GM18867 (cell line): Measurements from ENCODE around the gene B4GAT1.

ENCODE experiments used
- ATAC-seq: cut with Tn5 transposase; IDR thresholded peaks from one replicate; pipeline ENCODE4 v1.9.1; 2021; ENCODE audit warnings: mild to moderate bottlenecking, moderate library complexity; ENCODE audit not compliant: unreplicated experiment

B4GAT1 gene

GRCh38 chr11:66338276-66339161, 8.9 kb downstream of the B4GAT1 start:
- no peak for ATAC-seq

- ATAC-seq = no peak
Measured at GRCh38 chr11:66337103-66337899, 10.1 kb downstream of the B4GAT1 start.

GRCh38 chr11:66336234-66337102, 11.0 kb downstream of the B4GAT1 start, which contains the start of gene RIN1:
RIN1 (minus strand) TSS chr11:66336434; CDS start chr11:66336402, 32 bp downstream.
- ATAC-seq = peak; percentile 51

- ATAC-seq = no peak
Measured at GRCh38 chr11:66335531-66336233, 11.7 kb downstream of the B4GAT1 start.

- no peak for ATAC-seq
Measured at GRCh38 chr11:66334605-66335442, 12.6 kb downstream of the B4GAT1 start.

- ATAC-seq = no peak
Measured at GRCh38 chr11:66333896-66334604, 13.4 kb downstream of the B4GAT1 start.

- ATAC-seq = no peak
Measured at GRCh38 chr11:66333220-66333877, 14.1 kb downstream of the B4GAT1 start.

GRCh38 chr11:66332371-66333219, 14.8 kb downstream of the B4GAT1 start:
- no peak for ATAC-seq

- no peak for ATAC-seq
Measured at GRCh38 chr11:66331542-66332370, 15.7 kb downstream of the B4GAT1 start.

- ATAC-seq = no peak
Measured at GRCh38 chr11:66330931-66331330, 16.5 kb downstream of the B4GAT1 start.

GRCh38 chr11:66329165-66329673, 18.2 kb downstream of the B4GAT1 start:
- ATAC-seq = no peak

- peak; percentile 62 for ATAC-seq
Measured at GRCh38 chr11:66328302-66329144, 18.9 kb downstream of the B4GAT1 start.

GRCh38 chr11:66328031-66328301, 19.5 kb downstream of the B4GAT1 start:
- ATAC-seq = no peak

GRCh38 chr11:66327171-66328030, 20.0 kb downstream of the B4GAT1 start:
- ATAC-seq = no peak
